Kidney (tissue), 14 donors: ENCODE results near the gene MYO10. TPM values are rescaled to one million over a fixed set of nuclear protein-coding genes. Genes with fewer than 3 reads are reported as not detected.

Experiments used
- DNase-seq, 5 donors: peaks; one replicate each; pipeline ENCODE4 v3.0.0-alpha.2; 2013 to 2020
- FAIRE-seq: peaks from 2 replicates; lab custom pipeline; 2012; peaks lifted over from hg19 to GRCh38; lab: Jason Lieb, UNC
- H3K27ac ChIP-seq, 2 donors: one replicate each; pipeline ENCODE4 v1.7.0; 2013; ENCODE audit warnings: low read depth in 2 of 2, low read length in 2 of 2, inconsistent platforms in 1 of 2
- H3K27me3 ChIP-seq: one replicate; pipeline ENCODE4 v1.7.1; 2013; ENCODE audit warnings: low read length, inconsistent platforms; ENCODE audit not compliant: control insufficient read depth, insufficient read depth
- H3K36me3 ChIP-seq, 3 donors: one replicate each; pipeline versions ENCODE4 v1.7.0 to v1.7.1; 2013; ENCODE audit warnings: low read length in 3 of 3, control low read depth in 1 of 3, inconsistent platforms in 1 of 3; ENCODE audit not compliant: insufficient read depth in 3 of 3, control insufficient read depth in 2 of 3
- H3K4me1 ChIP-seq, 3 donors: one replicate each; pipeline versions ENCODE4 v1.7.0 to v1.7.1; 2013; ENCODE audit warnings: low read length in 3 of 3, inconsistent platforms in 1 of 3, low read depth in 1 of 3; ENCODE audit not compliant: control insufficient read depth in 2 of 3, insufficient read depth in 2 of 3
- H3K4me3 ChIP-seq, 3 donors: one replicate each; pipeline versions ENCODE4 v1.7.0 to v1.8.1; 2013; ENCODE audit warnings: low read length in 3 of 3, control low read depth in 1 of 3, inconsistent platforms in 1 of 3
- H3K9ac ChIP-seq, 3 donors: one replicate each; pipeline versions ENCODE4 v1.7.0 to v1.7.1; 2013; ENCODE audit warnings: low read length in 3 of 3, control low read depth in 1 of 3, inconsistent platforms in 1 of 3
- H3K9me3 ChIP-seq, 3 donors: one replicate each; pipeline versions ENCODE4 v1.7.0 to v1.7.1; 2013; ENCODE audit warnings: low read length in 3 of 3, control low read depth in 1 of 3, inconsistent platforms in 1 of 3; ENCODE audit not compliant: control insufficient read depth in 2 of 3, insufficient read depth in 1 of 3
- CTCF ChIP-seq: IDR thresholded peaks from 3 replicates; pipeline ENCODE4 v1.5.1; 2012; ENCODE audit warnings: mild to moderate bottlenecking, moderate library complexity, borderline replicate concordance; ENCODE audit not compliant: insufficient read depth; ENCODE audit errors: extremely low read depth
- intact Hi-C: fragments of 100-400 bp; cut with DNase I; formaldehyde crosslinking; loops from one replicate; pipeline ENCODE4 v1.11.1; 2022
- polyA plus RNA-seq: library from polyadenylated mRNA; stranded (reverse); fragments of 350-450 nt; fragmentation: Illumina TruSeq; extraction: RNeasy Lipid Tissue Mini Kit (QIAGEN cat#74804); gene quantifications from one replicate; pipeline ENCODE4 v1.2.3, GENCODE V29; 2014; ENCODE audit warnings: low read depth, low replicate concordance; ENCODE audit not compliant: insufficient read depth
- total RNA-seq: library from RNA; stranded (reverse); fragmentation: NEBNext Ultra II Directional; extraction: Animal tissue kit (Norgen Biotek cat#: 25700); gene quantifications from one replicate; pipeline ENCODE4 v1.2.1, GENCODE V29; 2021
- donor health status: control.
- donor health status: control.
- donor health status: control.
- donor health status: control.
- donor health status: control.
- donor health status: DM: yes; HTN: yes; CAD: no.
- donor health status: Normal renal cell carcinoma (clear cell type).

MYO10 gene
- total and polyA plus RNA-seq, 2 donors from 2014 or later: 7.6 to 52.4 TPM

DNA sequence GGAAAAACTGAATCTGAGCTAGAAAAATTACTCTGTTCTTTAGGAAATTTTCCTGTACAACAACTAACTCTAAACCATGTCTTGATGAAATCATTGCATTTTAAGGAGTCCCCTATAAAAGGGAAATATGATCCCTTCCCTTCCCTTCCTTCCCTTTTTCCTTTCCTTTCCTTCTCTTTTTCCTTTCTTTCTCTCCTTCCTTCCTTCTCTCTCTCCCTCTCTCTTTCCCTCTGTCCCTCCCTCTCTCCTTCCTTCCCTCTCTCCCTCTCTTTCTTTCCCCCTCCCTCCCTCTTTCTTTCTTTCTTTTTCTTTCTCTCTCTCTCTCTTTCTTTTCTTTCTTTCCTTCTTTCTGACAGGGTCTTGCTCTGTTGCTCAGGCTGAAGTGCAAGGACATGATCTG is 42.2 kb upstream of the MYO10 start:
- no peaks in the 10 kb centered on the region for H3K9me3 ChIP-seq
- FAIRE-seq (no peak), DNase-seq (no peak)
- H3K4me1 ChIP-seq: peaks cover 0 to 2% (median 2%) of the 10 kb centered on the region in 3 donors
- TF ChIP-seq CTCF: no peak
- no peaks in the 10 kb centered on the region for H3K36me3 ChIP-seq
- no peak overlapping the region for H3K27ac ChIP-seq
- intact Hi-C loops: no loop called here
- no peak overlapping the region for H3K9ac ChIP-seq
- H3K27me3 ChIP-seq: no peaks in the 10 kb centered on the region
- H3K4me3 ChIP-seq: no peak overlapping the region

GRCh38 chr5:16976625-16977008 is 40.5 kb upstream of the MYO10 start:
- no peaks in the 10 kb centered on the region for H3K36me3 ChIP-seq
- intact Hi-C loops: no loop called here
- FAIRE-seq (no peak), DNase-seq (no peak)
- no peak for TF ChIP-seq CTCF
- H3K27me3 ChIP-seq: no peaks in the 10 kb centered on the region
- no peaks in the 10 kb centered on the region for H3K4me1 ChIP-seq
- H3K9ac ChIP-seq: no peak overlapping the region
- no peak overlapping the region for H3K27ac ChIP-seq
- H3K4me3 ChIP-seq: no peak overlapping the region
- H3K9me3 ChIP-seq: no peaks in the 10 kb centered on the region

GRCh38 chr5:16975950-16976624 is 40.0 kb upstream of the MYO10 start:
- no peak overlapping the region for H3K9ac ChIP-seq
- H3K36me3 ChIP-seq: no peaks in the 10 kb centered on the region
- no peak for DNase-seq
- no peak for FAIRE-seq
- H3K27ac ChIP-seq: no peak overlapping the region
- H3K27me3 ChIP-seq: no peaks in the 10 kb centered on the region
- H3K4me3 ChIP-seq: no peak overlapping the region
- intact Hi-C loops: no loop called here
- H3K9me3 ChIP-seq: no peaks in the 10 kb centered on the region
- no peaks in the 10 kb centered on the region for H3K4me1 ChIP-seq
- no peak for TF ChIP-seq CTCF

DNA sequence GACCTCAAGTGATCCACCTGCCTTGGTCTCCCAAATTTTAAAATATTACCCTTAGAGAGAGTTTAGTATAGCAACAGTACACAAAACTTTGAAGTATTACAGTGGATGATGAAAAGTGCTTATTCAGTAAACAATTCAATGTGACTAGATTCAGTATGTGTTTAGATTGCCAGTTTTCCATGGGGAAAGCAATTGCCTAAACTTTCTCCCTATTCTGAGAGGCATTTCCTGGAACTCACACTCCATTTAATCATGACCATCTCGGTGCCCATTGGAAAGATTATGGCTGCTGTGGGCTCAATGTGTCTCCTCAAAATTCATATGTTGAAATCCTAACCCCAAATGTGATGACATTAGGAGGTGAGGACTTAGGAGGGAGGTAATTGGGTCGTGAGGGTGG is 38.9 kb upstream of the MYO10 start:
- H3K27ac ChIP-seq: no peak overlapping the region
- intact Hi-C loops: no loop called here
- FAIRE-seq (no peak), DNase-seq (no peak)
- no peaks in the 10 kb centered on the region for H3K36me3 ChIP-seq
- no peaks in the 10 kb centered on the region for H3K9me3 ChIP-seq
- H3K27me3 ChIP-seq: no peaks in the 10 kb centered on the region
- TF ChIP-seq CTCF: no peak
- H3K4me1 ChIP-seq: no peaks in the 10 kb centered on the region
- H3K4me3 ChIP-seq: no peak overlapping the region
- H3K9ac ChIP-seq: no peak overlapping the region
